ENCODE results near the gene FAM193B. TPM values are rescaled to one million over a fixed set of nuclear protein-coding genes. Genes with fewer than 3 reads are reported as not detected.
"Not testable (repeated sequence)": the region's sequence is repeated elsewhere in the genome, so short reads cannot be mapped to it uniquely, and the experiment has no call there.

Gene FAM193B
- total and polyA plus RNA-seq, 10 donors = 86.9 to 364 (median 134) TPM

GRCh38 chr5:177569894-177570293, 15.5 kb upstream of the FAM193B start:
- intact Hi-C loops (cut with DNase I; ENCODE audit: low total_unique reads) = no loop called here
- 54 to 86% (median 72%) methylated on average over 2 of the region's 2 CpGs for WGBS, 5 donors
- Histone ChIP-seq H3K9me3 (peaks cover 0 to 9% (median 0%) of the 10 kb centered on the region in 8 donors), H3K4me3 (no peak overlapping the region), H3K36me3 (no peaks in the 10 kb centered on the region), H3K4me1 (no peaks in the 10 kb centered on the region), H3K27ac (no peak overlapping the region), H3K27me3 (replicated peaks in 1 of 7) (peaks cover 0 to 21% (median 0%) of the 10 kb centered on the region in 7 donors)
- DNase-seq = no peak
- no peak for TF ChIP-seq POLR2A (IDR thresholded peaks at IDR 0.05)
- no peak for TF ChIP-seq CTCF (IDR thresholded peaks at IDR 0.05 in 8 of 11, conservative IDR thresholded peaks at IDR 0.05 in 3 of 11)
- no peak for TF ChIP-seq POLR2AphosphoS5 (IDR thresholded peaks at IDR 0.05)

- no peak overlapping the region for H3K27ac ChIP-seq
Observed at GRCh38 chr5:177568326-177568725, 14.0 kb upstream of the FAM193B start.

GRCh38 chr5:177565046-177565445, 10.7 kb upstream of the FAM193B start:
- 77 to 86% (median 81%) methylated on average over 8 of the region's 8 CpGs for WGBS, 5 donors
- intact Hi-C loops (cut with DNase I; ENCODE audit: low total_unique reads) = no loop called here

More at GRCh38 chr5:177568326-177568725, 14.0 kb upstream of the FAM193B start:
- intact Hi-C loops (cut with DNase I; ENCODE audit: low total_unique reads) = no loop called here
- no peaks in the 10 kb centered on the region for H3K36me3 ChIP-seq
- no peak for DNase-seq
- H3K4me1 ChIP-seq = no peaks in the 10 kb centered on the region
- TF ChIP-seq POLR2AphosphoS5 (IDR thresholded peaks at IDR 0.05) = no peak
- no peak for TF ChIP-seq CTCF (IDR thresholded peaks at IDR 0.05 in 8 of 11, conservative IDR thresholded peaks at IDR 0.05 in 3 of 11)
- no peak for TF ChIP-seq POLR2A (IDR thresholded peaks at IDR 0.05)
- peaks cover 0 to 9% (median 0%) of the 10 kb centered on the region in 8 donors for H3K9me3 ChIP-seq
- WGBS, 5 donors = 71 to 75% (median 74%) methylated on average over 7 of the region's 7 CpGs
- peaks cover 0 to 21% (median 0%) of the 10 kb centered on the region in 7 donors for H3K27me3 ChIP-seq (replicated peaks in 1 of 7)
- no peak overlapping the region for H3K4me3 ChIP-seq

GRCh38 chr5:177559446-177559941, 5.1 kb upstream of the FAM193B start:
- H3K27me3 ChIP-seq (replicated peaks in 1 of 7); H3K27ac ChIP-seq; intact Hi-C loops (cut with DNase I; ENCODE audit: low total_unique reads); H3K4me3 ChIP-seq; DNase-seq; H3K9me3 ChIP-seq; H3K36me3 ChIP-seq: not testable (repeated sequence)
- WGBS, 5 donors = 63 to 77% (median 66%) methylated on average over 7 to 8 of the region's 8 CpGs
- peaks cover 3 to 12% (median 7%) of the 10 kb centered on the region in 6 donors for H3K4me1 ChIP-seq

More at GRCh38 chr5:177565046-177565445, 10.7 kb upstream of the FAM193B start:
- TF ChIP-seq CTCF (IDR thresholded peaks at IDR 0.05 in 8 of 11, conservative IDR thresholded peaks at IDR 0.05 in 3 of 11) = no peak
- no peak for TF ChIP-seq POLR2AphosphoS5 (IDR thresholded peaks at IDR 0.05)
- no peak for TF ChIP-seq POLR2A (IDR thresholded peaks at IDR 0.05)
- Histone ChIP-seq H3K9me3 (peaks cover 0 to 7% (median 0%) of the 10 kb centered on the region in 8 donors), H3K4me1 (no peaks in the 10 kb centered on the region), H3K27me3 (replicated peaks in 1 of 7) (peaks cover 0 to 21% (median 0%) of the 10 kb centered on the region in 7 donors), H3K27ac (no peak overlapping the region), H3K4me3 (no peak overlapping the region), H3K36me3 (no peaks in the 10 kb centered on the region)
- DNase-seq = no peak
